ENCODE data around the gene PNRC2. TPM values are rescaled to one million over a fixed set of nuclear protein-coding genes. Genes with fewer than 3 reads are reported as not detected.
A peak's percentile ranks its signal among the peaks of the same experiment; 100 is the strongest.

Gene PNRC2
- total RNA-seq, 1 donor from 2014 or later, result 106 TPM

- peaks cover 9% of the 10 kb centered on the region for H3K4me1 Mint-ChIP-seq (ENCODE audit: low read depth, unreplicated experiment)
- no peak within 1 kb of the TSS for H3K4me3 Mint-ChIP-seq (ENCODE audit: unreplicated experiment)
- TF ChIP-seq CTCF (IDR thresholded peaks at IDR 0.05; ENCODE audit: partially characterized antibody, unreplicated experiment), result no peak
- no peaks in the 10 kb centered on the region for H3K36me3 Mint-ChIP-seq (ENCODE audit: unreplicated experiment)
- DNase-seq, result no peak
- no peak within 1 kb of the TSS for H3K27ac Mint-ChIP-seq (ENCODE audit: unreplicated experiment)
- H3K9me3 Mint-ChIP-seq (ENCODE audit: unreplicated experiment), result no peaks in the 10 kb centered on the region
- peaks cover 2% of the 10 kb centered on the region for H3K27me3 Mint-ChIP-seq (ENCODE audit: unreplicated experiment)
Measured at GRCh38 chr1:23913212-23913880, 46.3 kb upstream of the PNRC2 start, which contains the start of gene CNR2. CNR2 (minus strand) TSS chr1:23913362; CDS start chr1:23875617, 37,745 bp downstream.

- no peaks in the 10 kb centered on the region for H3K9me3 Mint-ChIP-seq (ENCODE audit: unreplicated experiment)
- H3K27me3 Mint-ChIP-seq (ENCODE audit: unreplicated experiment), result peaks cover 5% of the 10 kb centered on the region
- no peak for TF ChIP-seq CTCF (IDR thresholded peaks at IDR 0.05; ENCODE audit: partially characterized antibody, unreplicated experiment)
- DNase-seq, result no peak
- no peaks in the 10 kb centered on the region for H3K36me3 Mint-ChIP-seq (ENCODE audit: unreplicated experiment)
- H3K27ac Mint-ChIP-seq (ENCODE audit: unreplicated experiment), result no peak overlapping the region
- H3K4me3 Mint-ChIP-seq (ENCODE audit: unreplicated experiment), result no peak overlapping the region
- peaks cover 11% of the 10 kb centered on the region for H3K4me1 Mint-ChIP-seq (ENCODE audit: low read depth, unreplicated experiment)
Measured at GRCh38 chr1:23914921-23915320, 44.7 kb upstream of the PNRC2 start.

- Mint-ChIP-seq H3K4me1 (ENCODE audit: low read depth, unreplicated experiment) (peaks cover 11% of the 10 kb centered on the region), H3K9me3 (ENCODE audit: unreplicated experiment) (no peaks in the 10 kb centered on the region), H3K4me3 (ENCODE audit: unreplicated experiment) (no peak overlapping the region), H3K27ac (ENCODE audit: unreplicated experiment) (no peak overlapping the region), H3K36me3 (ENCODE audit: unreplicated experiment) (no peaks in the 10 kb centered on the region), H3K27me3 (ENCODE audit: unreplicated experiment) (peaks cover 5% of the 10 kb centered on the region)
- no peak for DNase-seq
- no peak for TF ChIP-seq CTCF (IDR thresholded peaks at IDR 0.05; ENCODE audit: partially characterized antibody, unreplicated experiment)
Measured at GRCh38 chr1:23915466-23915865, 44.2 kb upstream of the PNRC2 start.

- no peaks in the 10 kb centered on the region for H3K36me3 Mint-ChIP-seq (ENCODE audit: unreplicated experiment)
- H3K27ac Mint-ChIP-seq (ENCODE audit: unreplicated experiment), result peak overlapping the region; percentile 80
- no peak overlapping the region for H3K4me3 Mint-ChIP-seq (ENCODE audit: unreplicated experiment)
- DNase-seq, result peak; percentile 76
- H3K9me3 Mint-ChIP-seq (ENCODE audit: unreplicated experiment), result no peaks in the 10 kb centered on the region
- peaks cover 4% of the 10 kb centered on the region for H3K4me1 Mint-ChIP-seq (ENCODE audit: low read depth, unreplicated experiment)
- TF ChIP-seq CTCF (IDR thresholded peaks at IDR 0.05; ENCODE audit: partially characterized antibody, unreplicated experiment), result peak; percentile 20
- H3K27me3 Mint-ChIP-seq (ENCODE audit: unreplicated experiment), result peaks cover 3% of the 10 kb centered on the region
Measured at GRCh38 chr1:23916209-23917131, 43.2 kb upstream of the PNRC2 start.
